Colonic mucosa (tissue), 4 donors: ENCODE measurements around the gene JAKMIP1. TPM values are rescaled to one million over a fixed set of nuclear protein-coding genes. Genes with fewer than 3 reads are reported as not detected.

Source experiments
- DNase-seq: peaks from one replicate; pipeline ENCODE4 v3.0.0-alpha.2; 2020
- H3K27ac ChIP-seq: fragments of 200-600 bp; one replicate; pipeline ENCODE4 v1.8.0; 2021
- H3K27me3 ChIP-seq: fragments of 200-600 bp; one replicate; pipeline ENCODE4 v1.8.0; 2021
- H3K36me3 ChIP-seq: fragments of 200-600 bp; one replicate; pipeline ENCODE4 v1.8.0; 2021
- H3K4me1 ChIP-seq: fragments of 200-600 bp; one replicate; pipeline ENCODE4 v1.8.0; 2021; ENCODE audit warnings: mild to moderate bottlenecking
- H3K4me3 ChIP-seq: fragments of 200-600 bp; one replicate; pipeline ENCODE4 v1.8.0; 2021
- H3K9ac ChIP-seq, 2 donors: one replicate each; pipeline ENCODE4 v1.7.0; 2013; ENCODE audit warnings: control low read depth in 2 of 2, low read depth in 2 of 2, low read length in 2 of 2
- H3K9me3 ChIP-seq: fragments of 200-600 bp; one replicate; pipeline ENCODE4 v1.8.0; 2021
- CTCF ChIP-seq: fragments of 200-600 bp; IDR thresholded peaks from one replicate; pipeline ENCODE4 v1.8.0; 2022; ENCODE audit warnings: antibody characterized with exemption, mild to moderate bottlenecking
- intact Hi-C: fragments of 100-400 bp; cut with DNase I; formaldehyde crosslinking; loops from one replicate; pipeline ENCODE4 v1.14.1; 2022
- total RNA-seq, 2 donors: library from RNA; stranded (reverse); fragmentation: NEBNext Ultra II Directional in 1 of 2; extraction: Animal tissue kit (Norgen Biotek cat#: 25700) in 1 of 2; gene quantifications; one replicate each; pipeline ENCODE4 v1.2.1, GENCODE V29; 2021
- donor health status: healthy.
- donor health status: DM: no; HTN: no; CAD: no.
- donor health status: DM: no; HTN: no; CAD: no.

JAKMIP1 gene
- total RNA-seq, 2 donors from 2014 or later: 0.19 to 0.42 TPM

GRCh38 chr4:6230827-6231662 lies 30.7 kb upstream of the JAKMIP1 start:
- intact Hi-C loops: no loop called here
- no peak overlapping the region for H3K9ac ChIP-seq
- H3K27ac ChIP-seq: no peak overlapping the region
- H3K9me3 ChIP-seq: no peaks in the 10 kb centered on the region
- H3K4me3 ChIP-seq: no peak overlapping the region
- H3K27me3 ChIP-seq: no peaks in the 10 kb centered on the region
- TF ChIP-seq CTCF: no peak
- no peaks in the 10 kb centered on the region for H3K36me3 ChIP-seq
- H3K4me1 ChIP-seq: no peaks in the 10 kb centered on the region
- no peak for DNase-seq

- no peak for TF ChIP-seq CTCF
- Histone ChIP-seq H3K27ac (no peak overlapping the region), H3K27me3 (no peaks in the 10 kb centered on the region), H3K9ac (no peak overlapping the region), H3K9me3 (no peaks in the 10 kb centered on the region), H3K36me3 (no peaks in the 10 kb centered on the region), H3K4me3 (no peak overlapping the region), H3K4me1 (no peaks in the 10 kb centered on the region)
- no peak for DNase-seq
- intact Hi-C loops: no loop called here
These were observed 30.1 kb upstream of the JAKMIP1 start for GRCh38 chr4:6230502-6230785.

- TF ChIP-seq CTCF: no peak
- H3K4me3 ChIP-seq: no peak overlapping the region
- no peak overlapping the region for H3K27ac ChIP-seq
- DNase-seq: no peak
- H3K9me3 ChIP-seq: no peaks in the 10 kb centered on the region
- intact Hi-C loops: no loop called here
- H3K36me3 ChIP-seq: no peaks in the 10 kb centered on the region
- H3K4me1 ChIP-seq: no peaks in the 10 kb centered on the region
- H3K9ac ChIP-seq: no peak overlapping the region
- H3K27me3 ChIP-seq: no peaks in the 10 kb centered on the region
These were observed 29.5 kb upstream of the JAKMIP1 start for GRCh38 chr4:6229671-6230501.

GRCh38 chr4:6229095-6229494 lies 28.7 kb upstream of the JAKMIP1 start:
- H3K4me1 ChIP-seq: no peaks in the 10 kb centered on the region
- H3K36me3 ChIP-seq: no peaks in the 10 kb centered on the region
- no peaks in the 10 kb centered on the region for H3K9me3 ChIP-seq
- no peaks in the 10 kb centered on the region for H3K27me3 ChIP-seq
- H3K4me3 ChIP-seq: no peak overlapping the region
- no peak overlapping the region for H3K27ac ChIP-seq
- DNase-seq: no peak
- no peak overlapping the region for H3K9ac ChIP-seq
- intact Hi-C loops: no loop called here
- TF ChIP-seq CTCF: no peak

GRCh38 chr4:6228158-6229067 lies 28.1 kb upstream of the JAKMIP1 start:
- Histone ChIP-seq H3K27ac (no peak overlapping the region), H3K27me3 (no peaks in the 10 kb centered on the region), H3K9me3 (no peaks in the 10 kb centered on the region), H3K36me3 (no peaks in the 10 kb centered on the region), H3K4me3 (no peak overlapping the region), H3K9ac (no peak overlapping the region), H3K4me1 (no peaks in the 10 kb centered on the region)
- intact Hi-C loops: no loop called here
- no peak for DNase-seq
- TF ChIP-seq CTCF: no peak
